K562 (cell line): ENCODE results near the gene SND1. TPM values are rescaled to one million over a fixed set of nuclear protein-coding genes. Genes with fewer than 3 reads are reported as not detected.

Experiments
- ATF1 ChIP-seq, 2 experiments: fragments of 450-650 bp in 1 of 2; IDR thresholded peaks; 2 replicates each; pipeline ENCODE4 v1.6.1; 2016; ENCODE audit warnings: missing compliant biosample characterization in 1 of 2, missing genetic modification characterization in 1 of 2
- CCNT2 ChIP-seq: IDR thresholded peaks from 2 replicates; pipeline ENCODE4 v1.6.1; 2011; ENCODE audit warnings: borderline replicate concordance, low read depth, mild to moderate bottlenecking, moderate library complexity, mixed read lengths, low read length; ENCODE audit not compliant: insufficient read length; ENCODE audit errors: extremely low read depth
- CREB1 ChIP-seq, 2 experiments: sonication (generic) in 1 of 2; formaldehyde crosslinking in 1 of 2; IDR thresholded peaks; 2 replicates each; pipeline versions ENCODE4 v1.6.1 to v1.8.0; 2012 to 2022; ENCODE audit warnings: inconsistent platforms in 1 of 2, mild to moderate bottlenecking in 1 of 2, missing genetic modification reagents in 1 of 2, moderate library complexity in 1 of 2
- CTCFL ChIP-seq: IDR thresholded peaks from 2 replicates; pipeline ENCODE4 v1.6.1; 2011; ENCODE audit warnings: borderline replicate concordance, low read depth, mild to moderate bottlenecking, moderate library complexity, low read length; ENCODE audit not compliant: insufficient read depth, poor library complexity, severe bottlenecking
- DPF2 ChIP-seq: fragments of 450-650 bp; IDR thresholded peaks from 2 replicates; pipeline ENCODE4 v1.6.1; 2016
- GTF2A2 ChIP-seq: IDR thresholded peaks from 2 replicates; pipeline ENCODE4 v1.6.1; 2016; ENCODE audit warnings: mild to moderate bottlenecking, missing genetic modification characterization, missing compliant biosample characterization
- MBD2 ChIP-seq: sonication (generic); IDR thresholded peaks from 2 replicates; pipeline ENCODE4 v1.6.1; 2016; ENCODE audit warnings: low read depth, borderline replicate concordance
- NR0B1 ChIP-seq: fragments of 450-650 bp; IDR thresholded peaks from one replicate; pipeline ENCODE4 v1.6.1; 2018; ENCODE audit warnings: mild to moderate bottlenecking, moderate library complexity; ENCODE audit not compliant: partially characterized antibody
- NR4A1 ChIP-seq, 2 experiments: fragments of 250-450 bp in 1 of 2; fragments of 450-650 bp in 1 of 2; sonication (Bioruptor Pico) in 1 of 2; IDR thresholded peaks; 2 replicates each; pipeline versions ENCODE4 v1.4.0 to v1.6.1; 2016 to 2020; ENCODE audit warnings: mild to moderate bottlenecking in 2 of 2, missing compliant biosample characterization in 1 of 2, missing genetic modification characterization in 1 of 2, moderate library complexity in 1 of 2
- PYGO2 ChIP-seq: fragments of 450-650 bp; IDR thresholded peaks from 2 replicates; pipeline ENCODE4 v1.6.1; 2016; ENCODE audit warnings: mild to moderate bottlenecking, missing genetic modification characterization, moderate library complexity, missing compliant biosample characterization
- RNF219 ChIP-seq: fragments of 250-450 bp; sonication (Bioruptor Pico); IDR thresholded peaks from 2 replicates; pipeline ENCODE4 v1.5.0; 2022; ENCODE audit warnings: mild to moderate bottlenecking
- SOX6 ChIP-seq: fragments of 450-650 bp; IDR thresholded peaks from 2 replicates; pipeline ENCODE4 v1.6.1; 2014; ENCODE audit warnings: mild to moderate bottlenecking
- SRF ChIP-seq, 2 experiments: fragments of 250-450, 450-650 bp in 1 of 2; sonication (Bioruptor Pico) in 1 of 2; sonication (generic) in 1 of 2; formaldehyde crosslinking; IDR thresholded peaks; 2 replicates each; pipeline versions ENCODE4 v1.5.0 to v1.5.1; 2020 to 2022; ENCODE audit warnings: mild to moderate bottlenecking in 1 of 2, missing genetic modification reagents in 1 of 2
- ZBTB43 ChIP-seq: sonication (generic); formaldehyde crosslinking; IDR thresholded peaks from 2 replicates; pipeline ENCODE4 v1.8.0; 2023; ENCODE audit warnings: mild to moderate bottlenecking, missing genetic modification reagents
- ZBTB8A ChIP-seq: fragments of 450-650 bp; IDR thresholded peaks from 2 replicates; pipeline ENCODE4 v1.6.1; 2018; ENCODE audit warnings: mild to moderate bottlenecking, moderate library complexity; ENCODE audit not compliant: partially characterized antibody
- polyA plus RNA-seq, 8 experiments: library from polyadenylated mRNA; depleted of rRNA in 4 of 8; stranded (reverse) in 5 of 8; unstranded in 3 of 8; fragments of >200 nt; fragmentation: Nextera tagmentation in 2 of 8; fragmentation: Illumina TruSeq in 1 of 8; extraction: Ambion mirVana in 2 of 8; extraction: Trizol in 1 of 8; gene quantifications; 2 replicates each; pipeline versions ENCODE4 v1.2.1 to v1.2.3, GENCODE V29; 2011 to 2014; ENCODE audit warnings: inconsistent platforms in 1 of 8, missing spikeins in 1 of 8
- total RNA-seq, 7 experiments: library from RNA; depleted of rRNA in 6 of 7; stranded (reverse); fragments of >200 nt in 6 of 7; fragmentation: Illumina TruSeq in 2 of 7; extraction: Trizol in 2 of 7; gene quantifications; 2 replicates each; pipeline versions ENCODE4 v1.2.1 to v1.2.3, GENCODE V29; 2011 to 2021; ENCODE audit warnings: low replicate concordance in 1 of 7

Gene SND1
- total and polyA plus RNA-seq, 9 of the 15 experiments (the other 6 are each of a cell fraction or from before 2014, with no cell fraction given), result 46.5 to 307 (median 191) TPM

- TF ChIP-seq CTCFL (no peak), CCNT2 (peak; percentile 86), GTF2A2 (tag) (no peak), DPF2 (0 out of 2 replicates have a peak, but pooled peaks have one; percentile 49), ZBTB8A (no peak), MBD2 (peak; percentile 84; the same call in 1 of the 2 replicates), NR4A1 (CRISPR knock-in tag; IDR thresholded peaks at IDR 0.05) (no peak; the same call in none of the 2 replicates), NR4A1 (tag; IDR thresholded peaks at IDR 0.05) (peak; percentile 90), PYGO2 (tag) (0 out of 2 replicates have a peak, but pooled peaks have one; percentile 71), SOX6 (0 out of 2 replicates have a peak, but pooled peaks have one; percentile 24), ZBTB43 (CRISPR knock-in tag) (peak; percentile 88; the same call in 1 of the 2 replicates), ATF1 (CRISPR knock-in tag; IDR thresholded peaks at IDR 0.05) (no peak), ATF1 (tag; IDR thresholded peaks at IDR 0.05) (peak; percentile 97), SRF (CRISPR knock-in tag; IDR thresholded peaks at IDR 0.05) (peak; percentile 79 to 99; a peak in 3 of 4 replicates), NR0B1 (no peak), CREB1 (IDR thresholded peaks at IDR 0.05) (peak; percentile 72), CREB1 (CRISPR knock-in tag; IDR thresholded peaks at IDR 0.05) (peak; percentile 85), RNF219 (CRISPR knock-in tag) (no peak)
Measured at GRCh38 chr7:127651556-127652332, at the start of gene SND1 (continued).
